HG03457 (cell line): ENCODE measurements around the gene CNPY3.
"Not testable (repeated sequence)": the region's sequence is repeated elsewhere in the genome, so short reads cannot be mapped to it uniquely, and the experiment has no call there.

Source experiments
- ATAC-seq: cut with Tn5 transposase; IDR thresholded peaks from one replicate; pipeline ENCODE4 v1.9.1; 2021; ENCODE audit warnings: moderate number of reproducible peaks; ENCODE audit not compliant: unreplicated experiment

The CNPY3 gene

GRCh38 chr6:42928986-42929820 is at the start of gene CNPY3:
Gene CNPY3, plus strand, starts transcription at chr6:42929480. Its CDS starts 91 bp downstream, at chr6:42929571.
- peak; percentile 53 for ATAC-seq

- not testable (repeated sequence) for ATAC-seq
Measured at GRCh38 chr6:42880240-42880817, 49.0 kb upstream of the CNPY3 start.

GRCh38 chr6:42880871-42881270 is 48.4 kb upstream of the CNPY3 start:
- ATAC-seq = not testable (repeated sequence)

GRCh38 chr6:42885702-42886101 is 43.6 kb upstream of the CNPY3 start:
- ATAC-seq = no peak

GRCh38 chr6:42888201-42888600 is 41.1 kb upstream of the CNPY3 start:
- ATAC-seq = not testable (repeated sequence)

- ATAC-seq = no peak
Measured at GRCh38 chr6:42889815-42890214, 39.5 kb upstream of the CNPY3 start.

- peak; percentile 61 for ATAC-seq
Measured at GRCh38 chr6:42890311-42891198, 38.7 kb upstream of the CNPY3 start.

- no peak for ATAC-seq
Measured at GRCh38 chr6:42891199-42891722, 38.0 kb upstream of the CNPY3 start.

- not testable (repeated sequence) for ATAC-seq
Measured at GRCh38 chr6:42894041-42894828, 35.0 kb upstream of the CNPY3 start.

GRCh38 chr6:42896178-42896719 is 33.0 kb upstream of the CNPY3 start:
- no peak for ATAC-seq

GRCh38 chr6:42898891-42899361 is 30.4 kb upstream of the CNPY3 start:
- no peak for ATAC-seq

- no peak for ATAC-seq
Measured at GRCh38 chr6:42899871-42900270, 29.4 kb upstream of the CNPY3 start.

GRCh38 chr6:42901538-42901957 is 27.7 kb upstream of the CNPY3 start:
- no peak for ATAC-seq

GRCh38 chr6:42902429-42903263 is 26.6 kb upstream of the CNPY3 start:
- ATAC-seq = not testable (repeated sequence)

- no peak for ATAC-seq
Measured at GRCh38 chr6:42904467-42904866, 24.8 kb upstream of the CNPY3 start.

- no peak for ATAC-seq
Measured at GRCh38 chr6:42907336-42907735, 21.9 kb upstream of the CNPY3 start.

GRCh38 chr6:42909835-42910234 is 19.4 kb upstream of the CNPY3 start:
- ATAC-seq = no peak

GRCh38 chr6:42911171-42912021 is 17.9 kb upstream of the CNPY3 start:
- ATAC-seq = no peak
